Loucy (cell line): ENCODE results near the gene ARMC9.

Experiments used
- H2AFZ ChIP-seq: fragments of 200-600 bp; sonication (generic); 2 replicates; pipeline ENCODE4 v1.6.0; 2016; ENCODE audit warnings: antibody characterized with exemption, mild to moderate bottlenecking, low read length, moderate library complexity
- H3F3A ChIP-seq: fragments of 200-600 bp; 2 replicates; pipeline ENCODE4 v1.6.0; 2016; ENCODE audit warnings: antibody characterized with exemption, low read depth, mild to moderate bottlenecking
- H3K27me3 ChIP-seq: fragments of 200-600 bp; sonication (generic); 2 replicates; pipeline ENCODE4 v1.6.1; 2014; ENCODE audit warnings: low read length, mild to moderate bottlenecking; ENCODE audit not compliant: insufficient read depth, poor library complexity, severe bottlenecking
- H3K36me3 ChIP-seq: fragments of 200-600 bp; sonication (generic); 2 replicates; pipeline ENCODE4 v1.6.1; 2016; ENCODE audit warnings: low read length; ENCODE audit not compliant: insufficient read depth
- H3K4me1 ChIP-seq: fragments of 200-600 bp; sonication (generic); 2 replicates; pipeline ENCODE4 v1.5.1; 2014; ENCODE audit warnings: low read length, mild to moderate bottlenecking; ENCODE audit not compliant: insufficient read depth, poor library complexity, severe bottlenecking
- H3K4me2 ChIP-seq: fragments of 200-600 bp; sonication (generic); 2 replicates; pipeline ENCODE4 v1.6.0; 2014; ENCODE audit warnings: antibody characterized with exemption, low read length, low read depth, mild to moderate bottlenecking; ENCODE audit not compliant: poor library complexity, severe bottlenecking
- H3K4me3 ChIP-seq: fragments of 200-600 bp; sonication (generic); 2 replicates; pipeline ENCODE4 v1.5.1; 2014; ENCODE audit warnings: low read length, mild to moderate bottlenecking, mixed read lengths; ENCODE audit not compliant: poor library complexity, severe bottlenecking
- H3K79me2 ChIP-seq: fragments of 200-600 bp; sonication (generic); 2 replicates; pipeline ENCODE4 v1.6.1; 2014; ENCODE audit warnings: low read length; ENCODE audit not compliant: insufficient read depth
- H3K9ac ChIP-seq: fragments of 200-600 bp; sonication (generic); 2 replicates; pipeline ENCODE4 v1.6.0; 2014; ENCODE audit warnings: mild to moderate bottlenecking, low read depth, low read length, moderate library complexity; ENCODE audit not compliant: poor library complexity, severe bottlenecking
- H3K9me2 ChIP-seq: fragments of 200-600 bp; sonication (generic); replicated peaks from 2 replicates; pipeline ENCODE4 v1.6.1; 2016; ENCODE audit warnings: low read depth, low read length, mixed read lengths
- H3K9me3 ChIP-seq: fragments of 200-600 bp; sonication (generic); 2 replicates; pipeline ENCODE4 v1.6.1; 2014; ENCODE audit warnings: mild to moderate bottlenecking, antibody characterized with exemption, low read length, low read depth; ENCODE audit not compliant: insufficient read depth
- H4K20me1 ChIP-seq: fragments of 200-600 bp; sonication (generic); 2 replicates; pipeline ENCODE4 v1.6.0; 2014; ENCODE audit warnings: antibody characterized with exemption, low read length, mild to moderate bottlenecking; ENCODE audit not compliant: insufficient read depth, poor library complexity, severe bottlenecking
- CTCF ChIP-seq: fragments of 200-600 bp; sonication (generic); conservative IDR thresholded peaks from 2 replicates; pipeline ENCODE4 v1.5.1; 2014; ENCODE audit warnings: mild to moderate bottlenecking, antibody characterized with exemption, low read length
- EZH2phosphoT487 ChIP-seq: fragments of 200-600 bp; IDR thresholded peaks from 2 replicates; pipeline ENCODE4 v1.6.1; 2018; ENCODE audit warnings: antibody characterized with exemption, mild to moderate bottlenecking, moderate library complexity, borderline replicate concordance

ARMC9 gene

GRCh38 chr2:231270221-231271114 lies 72.0 kb downstream of the ARMC9 start:
- no peaks in the 10 kb centered on the region for H3K4me1 ChIP-seq
- H3K9me2 ChIP-seq, result no peaks in the 10 kb centered on the region
- no peaks in the 10 kb centered on the region for H3F3A ChIP-seq
- no peak overlapping the region for H3K9ac ChIP-seq
- TF ChIP-seq EZH2phosphoT487 (no peak), CTCF (no peak)
- no peak overlapping the region for H3K4me2 ChIP-seq
- no peak overlapping the region for H3K4me3 ChIP-seq
- H2AFZ ChIP-seq, result no peak overlapping the region
- no peaks in the 10 kb centered on the region for H3K27me3 ChIP-seq
- no peaks in the 10 kb centered on the region for H4K20me1 ChIP-seq
- H3K9me3 ChIP-seq, result no peaks in the 10 kb centered on the region
- H3K36me3 ChIP-seq, result no peaks in the 10 kb centered on the region
- no peaks in the 10 kb centered on the region for H3K79me2 ChIP-seq

GRCh38 chr2:231272991-231273390 lies 74.6 kb downstream of the ARMC9 start:
- TF ChIP-seq EZH2phosphoT487, result no peak
- Histone ChIP-seq H3K9me2 (no peaks in the 10 kb centered on the region), H2AFZ (no peak overlapping the region), H3K27me3 (no peaks in the 10 kb centered on the region), H3K9ac (no peak overlapping the region), H4K20me1 (no peaks in the 10 kb centered on the region), H3K9me3 (no peaks in the 10 kb centered on the region), H3K4me2 (no peak overlapping the region), H3K4me1 (peaks cover 4% of the 10 kb centered on the region), H3K79me2 (no peaks in the 10 kb centered on the region), H3K4me3 (no peak overlapping the region), H3K36me3 (no peaks in the 10 kb centered on the region), H3F3A (no peaks in the 10 kb centered on the region)

- Histone ChIP-seq H3K9me2 (no peaks in the 10 kb centered on the region), H3K36me3 (no peaks in the 10 kb centered on the region), H3F3A (no peaks in the 10 kb centered on the region), H3K4me3 (no peak overlapping the region), H2AFZ (no peak overlapping the region), H4K20me1 (no peaks in the 10 kb centered on the region), H3K4me2 (no peak overlapping the region), H3K4me1 (peaks cover 4% of the 10 kb centered on the region), H3K9ac (no peak overlapping the region), H3K9me3 (no peaks in the 10 kb centered on the region), H3K79me2 (no peaks in the 10 kb centered on the region), H3K27me3 (no peaks in the 10 kb centered on the region)
- TF ChIP-seq CTCF, result no peak
- no peak for TF ChIP-seq EZH2phosphoT487
Observed at GRCh38 chr2:231276987-231277386, 78.6 kb downstream of the ARMC9 start.
